Measurements from ENCODE around the gene TNRC6A. TPM values are rescaled to one million over a fixed set of nuclear protein-coding genes. Genes with fewer than 3 reads are reported as not detected.

The TNRC6A gene
- total and polyA plus RNA-seq, 2 of the 13 experiments (the other 11 are each of a cell fraction or from before 2014, with no cell fraction given): 30.9 to 43.6 TPM

DNA sequence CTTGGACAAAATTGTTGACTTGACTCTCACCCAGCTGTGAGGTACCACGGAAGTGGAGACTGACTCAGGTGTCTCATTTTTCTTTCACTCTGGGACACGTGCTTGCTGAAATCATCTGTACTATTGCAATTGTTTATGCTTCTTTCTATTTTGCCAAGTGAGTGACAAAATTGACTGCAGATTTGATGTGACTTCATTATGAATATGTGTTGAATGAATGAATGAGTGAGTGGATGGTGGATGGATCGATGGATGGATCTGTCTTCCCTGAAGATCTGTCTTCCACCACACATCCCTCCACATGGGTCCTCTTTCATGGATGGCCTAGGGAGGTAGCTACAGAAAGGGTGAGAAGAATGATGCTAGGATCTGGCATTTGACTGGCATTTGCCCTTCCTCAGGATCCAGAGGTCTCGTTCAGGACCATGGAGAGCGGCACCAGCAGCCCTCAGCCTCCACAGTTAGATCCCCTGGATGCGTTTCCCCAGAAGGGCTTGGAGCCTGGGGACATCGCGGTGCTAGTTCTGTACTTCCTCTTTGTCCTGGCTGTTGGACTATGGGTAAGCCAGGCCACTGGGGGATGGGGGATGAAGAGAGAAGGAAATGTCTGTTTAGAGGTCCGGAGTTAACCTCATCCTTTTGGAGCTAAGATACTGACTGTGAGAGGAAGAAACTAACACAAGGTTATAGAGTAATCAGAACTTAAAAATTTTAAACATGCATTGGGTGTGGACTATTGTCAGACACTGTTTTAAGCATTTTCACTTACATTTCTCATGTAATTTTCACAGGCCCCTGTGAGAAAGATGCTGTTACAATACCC is 129.0 kb downstream of the TNRC6A start (continued):
- no peak for TF ChIP-seq NBN (conservative IDR thresholded peaks at IDR 0.05)
- TF ChIP-seq ZNF780A (CRISPR knock-in tag; IDR thresholded peaks at IDR 0.05): peak; percentile 86
- no peak for TF ChIP-seq ZNF282 (IDR thresholded peaks at IDR 0.05; ENCODE audit: partially characterized antibody)
- TF ChIP-seq ZNF251 (CRISPR knock-in tag; IDR thresholded peaks at IDR 0.05): peak; percentile 91; the same call in 1 of the 2 replicates
- no peak for TF ChIP-seq KDM3A (CRISPR knock-in tag; IDR thresholded peaks at IDR 0.05; ENCODE audit: low read depth)
- 0 out of 2 replicates have a peak, but pooled peaks have one; percentile 59 for TF ChIP-seq KLF13 (CRISPR knock-in tag; IDR thresholded peaks at IDR 0.05)
- TF ChIP-seq SETDB1 (CRISPR knock-in tag; IDR thresholded peaks at IDR 0.05; ENCODE audit: borderline replicate concordance): no peak
- TF ChIP-seq MXI1 (IDR thresholded peaks at IDR 0.05; ENCODE audit: borderline replicate concordance, low read depth, low read length): peak; percentile 42; the same call in 1 of the 3 replicates
- TF ChIP-seq ZNF639 (CRISPR knock-in tag; conservative IDR thresholded peaks at IDR 0.05): peak; percentile 87; the same call in 1 of the 2 replicates
- TF ChIP-seq, protein P1, sequence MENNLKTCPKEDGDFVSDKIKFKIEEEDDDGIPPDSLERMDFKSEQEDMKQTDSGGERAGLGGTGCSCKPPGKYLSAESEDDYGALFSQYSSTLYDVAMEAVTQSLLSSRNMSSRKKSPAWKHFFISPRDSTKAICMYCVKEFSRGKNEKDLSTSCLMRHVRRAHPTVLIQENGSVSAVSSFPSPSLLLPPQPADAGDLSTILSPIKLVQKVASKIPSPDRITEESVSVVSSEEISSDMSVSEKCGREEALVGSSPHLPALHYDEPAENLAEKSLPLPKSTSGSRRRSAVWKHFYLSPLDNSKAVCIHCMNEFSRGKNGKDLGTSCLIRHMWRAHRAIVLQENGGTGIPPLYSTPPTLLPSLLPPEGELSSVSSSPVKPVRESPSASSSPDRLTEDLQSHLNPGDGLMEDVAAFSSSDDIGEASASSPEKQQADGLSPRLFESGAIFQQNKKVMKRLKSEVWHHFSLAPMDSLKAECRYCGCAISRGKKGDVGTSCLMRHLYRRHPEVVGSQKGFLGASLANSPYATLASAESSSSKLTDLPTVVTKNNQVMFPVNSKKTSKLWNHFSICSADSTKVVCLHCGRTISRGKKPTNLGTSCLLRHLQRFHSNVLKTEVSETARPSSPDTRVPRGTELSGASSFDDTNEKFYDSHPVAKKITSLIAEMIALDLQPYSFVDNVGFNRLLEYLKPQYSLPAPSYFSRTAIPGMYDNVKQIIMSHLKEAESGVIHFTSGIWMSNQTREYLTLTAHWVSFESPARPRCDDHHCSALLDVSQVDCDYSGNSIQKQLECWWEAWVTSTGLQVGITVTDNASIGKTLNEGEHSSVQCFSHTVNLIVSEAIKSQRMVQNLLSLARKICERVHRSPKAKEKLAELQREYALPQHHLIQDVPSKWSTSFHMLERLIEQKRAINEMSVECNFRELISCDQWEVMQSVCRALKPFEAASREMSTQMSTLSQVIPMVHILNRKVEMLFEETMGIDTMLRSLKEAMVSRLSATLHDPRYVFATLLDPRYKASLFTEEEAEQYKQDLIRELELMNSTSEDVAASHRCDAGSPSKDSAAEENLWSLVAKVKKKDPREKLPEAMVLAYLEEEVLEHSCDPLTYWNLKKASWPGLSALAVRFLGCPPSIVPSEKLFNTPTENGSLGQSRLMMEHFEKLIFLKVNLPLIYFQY (CRISPR knock-in tag; IDR thresholded peaks at IDR 0.05; ENCODE audit: borderline replicate concordance): peak; percentile 94
- TF ChIP-seq, protein P2, sequence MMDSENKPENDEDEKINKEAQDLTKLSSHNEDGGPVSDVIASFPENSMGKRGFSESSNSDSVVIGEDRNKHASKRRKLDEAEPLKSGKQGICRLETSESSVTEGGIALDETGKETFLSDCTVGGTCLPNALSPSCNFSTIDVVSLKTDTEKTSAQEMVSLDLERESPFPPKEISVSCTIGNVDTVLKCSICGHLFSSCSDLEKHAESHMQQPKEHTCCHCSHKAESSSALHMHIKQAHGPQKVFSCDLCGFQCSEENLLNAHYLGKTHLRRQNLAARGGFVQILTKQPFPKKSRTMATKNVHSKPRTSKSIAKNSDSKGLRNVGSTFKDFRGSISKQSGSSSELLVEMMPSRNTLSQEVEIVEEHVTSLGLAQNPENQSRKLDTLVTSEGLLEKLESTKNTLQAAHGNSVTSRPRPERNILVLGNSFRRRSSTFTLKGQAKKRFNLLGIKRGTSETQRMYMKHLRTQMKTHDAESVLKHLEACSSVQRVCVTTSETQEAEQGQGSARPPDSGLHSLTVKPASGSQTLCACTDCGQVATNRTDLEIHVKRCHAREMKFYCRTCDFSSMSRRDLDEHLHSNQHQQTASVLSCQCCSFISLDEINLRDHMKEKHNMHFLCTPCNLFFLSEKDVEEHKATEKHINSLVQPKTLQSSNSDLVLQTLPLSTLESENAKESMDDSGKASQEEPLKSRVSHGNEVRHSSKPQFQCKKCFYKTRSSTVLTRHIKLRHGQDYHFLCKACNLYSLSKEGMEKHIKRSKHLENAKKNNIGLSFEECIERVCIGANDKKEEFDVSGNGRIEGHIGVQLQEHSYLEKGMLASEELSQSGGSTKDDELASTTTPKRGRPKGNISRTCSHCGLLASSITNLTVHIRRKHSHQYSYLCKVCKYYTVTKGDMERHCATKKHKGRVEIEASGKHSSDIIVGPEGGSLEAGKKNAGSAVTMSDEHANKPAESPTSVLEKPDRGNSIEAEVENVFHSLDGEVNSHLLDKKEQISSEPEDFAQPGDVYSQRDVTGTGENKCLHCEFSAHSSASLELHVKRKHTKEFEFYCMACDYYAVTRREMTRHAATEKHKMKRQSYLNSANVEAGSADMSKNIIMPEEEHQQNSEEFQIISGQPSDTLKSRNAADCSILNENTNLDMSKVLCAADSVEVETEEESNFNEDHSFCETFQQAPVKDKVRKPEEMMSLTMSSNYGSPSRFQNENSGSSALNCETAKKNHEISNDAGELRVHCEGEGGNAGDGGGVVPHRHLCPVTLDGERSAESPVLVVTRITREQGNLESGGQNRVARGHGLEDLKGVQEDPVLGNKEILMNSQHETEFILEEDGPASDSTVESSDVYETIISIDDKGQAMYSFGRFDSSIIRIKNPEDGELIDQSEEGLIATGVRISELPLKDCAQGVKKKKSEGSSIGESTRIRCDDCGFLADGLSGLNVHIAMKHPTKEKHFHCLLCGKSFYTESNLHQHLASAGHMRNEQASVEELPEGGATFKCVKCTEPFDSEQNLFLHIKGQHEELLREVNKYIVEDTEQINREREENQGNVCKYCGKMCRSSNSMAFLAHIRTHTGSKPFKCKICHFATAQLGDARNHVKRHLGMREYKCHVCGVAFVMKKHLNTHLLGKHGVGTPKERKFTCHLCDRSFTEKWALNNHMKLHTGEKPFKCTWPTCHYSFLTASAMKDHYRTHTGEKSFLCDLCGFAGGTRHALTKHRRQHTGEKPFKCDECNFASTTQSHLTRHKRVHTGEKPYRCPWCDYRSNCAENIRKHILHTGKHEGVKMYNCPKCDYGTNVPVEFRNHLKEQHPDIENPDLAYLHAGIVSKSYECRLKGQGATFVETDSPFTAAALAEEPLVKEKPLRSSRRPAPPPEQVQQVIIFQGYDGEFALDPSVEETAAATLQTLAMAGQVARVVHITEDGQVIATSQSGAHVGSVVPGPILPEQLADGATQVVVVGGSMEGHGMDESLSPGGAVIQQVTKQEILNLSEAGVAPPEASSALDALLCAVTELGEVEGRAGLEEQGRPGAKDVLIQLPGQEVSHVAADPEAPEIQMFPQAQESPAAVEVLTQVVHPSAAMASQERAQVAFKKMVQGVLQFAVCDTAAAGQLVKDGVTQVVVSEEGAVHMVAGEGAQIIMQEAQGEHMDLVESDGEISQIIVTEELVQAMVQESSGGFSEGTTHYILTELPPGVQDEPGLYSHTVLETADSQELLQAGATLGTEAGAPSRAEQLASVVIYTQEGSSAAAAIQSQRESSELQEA (CRISPR knock-in tag; IDR thresholded peaks at IDR 0.05; ENCODE audit: not compliant biosample characterization): peak; percentile 67
- TF ChIP-seq ZNF652 (CRISPR knock-in tag; IDR thresholded peaks at IDR 0.05; ENCODE audit: borderline replicate concordance, low read depth): no peak; the same call in 1 of the 2 replicates
- peak; percentile 80; the same call in 1 of the 2 replicates for TF ChIP-seq ZNF468 (CRISPR knock-in tag; IDR thresholded peaks at IDR 0.05)
- peak; percentile 23; the same call in 1 of the 2 replicates for TF ChIP-seq ZNF143 (CRISPR knock-in tag; IDR thresholded peaks at IDR 0.05)
- TF ChIP-seq ZNF747 (CRISPR knock-in tag; IDR thresholded peaks at IDR 0.05; ENCODE audit: borderline replicate concordance): peak; percentile 46; the same call in 1 of the 2 replicates
